HG02973 (cell line): ENCODE data around the gene GCK.
"Not testable (repeated sequence)": the region's sequence is repeated elsewhere in the genome, so short reads cannot be mapped to it uniquely, and the experiment has no call there.

Experiments
- ATAC-seq: cut with Tn5 transposase; IDR thresholded peaks from one replicate; pipeline ENCODE4 v1.9.1; 2021; ENCODE audit warnings: moderate library complexity; ENCODE audit not compliant: unreplicated experiment

GCK gene

GRCh38 chr7:44145969-44146911 lies 43.0 kb downstream of the GCK start:
- no peak for ATAC-seq

DNA sequence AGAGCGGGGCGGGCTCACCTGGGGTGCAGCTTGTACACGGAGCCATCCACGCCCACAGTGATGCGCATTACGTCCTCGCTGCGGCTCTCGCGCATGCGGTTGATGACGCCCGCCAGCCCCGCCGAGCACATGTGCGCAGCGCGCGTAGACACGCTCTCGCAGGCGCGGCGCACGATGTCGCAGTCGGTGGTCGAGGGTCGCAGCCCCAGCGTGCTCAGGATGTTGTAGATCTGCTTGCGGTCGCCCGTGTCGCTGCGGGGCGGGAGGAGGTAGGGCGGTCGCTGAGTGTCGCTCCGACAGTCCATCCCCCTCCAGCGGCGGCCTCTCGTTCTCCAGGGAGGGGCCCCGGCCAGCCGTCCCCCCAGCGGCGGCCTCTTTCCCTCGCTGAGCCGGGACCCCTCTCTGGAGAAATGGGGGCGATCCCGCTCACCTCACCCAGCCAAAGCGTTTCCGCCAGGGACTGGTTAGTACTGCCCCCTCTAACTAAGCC lies 43.7 kb downstream of the GCK start:
- no peak for ATAC-seq

GRCh38 chr7:44144968-44145478 lies 44.2 kb downstream of the GCK start:
- no peak for ATAC-seq

- no peak for ATAC-seq
Measured at GRCh38 chr7:44144426-44144967, 44.7 kb downstream of the GCK start.

DNA sequence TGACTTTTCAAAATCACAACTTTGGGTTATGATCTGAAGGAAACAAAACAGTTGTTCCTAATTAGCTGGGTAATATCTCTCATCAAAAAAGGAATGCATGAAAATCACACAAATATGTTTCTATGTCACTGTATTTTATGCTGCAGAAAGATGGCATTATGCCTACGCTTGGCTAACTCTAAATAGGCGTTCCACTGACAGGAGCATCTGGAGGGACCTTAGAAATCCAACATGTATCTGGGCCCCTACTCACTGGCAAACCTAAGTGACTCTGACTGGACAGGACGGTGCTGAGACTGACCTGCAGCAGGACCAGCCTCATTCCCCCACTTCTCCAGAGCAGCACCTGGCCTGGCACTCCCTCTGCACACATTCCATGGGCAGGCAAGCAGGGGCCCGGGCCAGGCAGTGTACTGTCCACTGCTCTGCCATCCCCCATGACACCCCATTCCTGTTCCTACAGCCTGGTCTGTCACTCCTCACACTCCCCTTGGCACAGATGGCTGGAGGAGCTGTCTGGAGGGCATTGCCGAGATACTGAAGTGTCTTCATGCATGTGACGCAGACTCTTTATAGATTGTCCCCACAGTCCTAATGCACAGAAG lies 45.5 kb downstream of the GCK start:
- no peak for ATAC-seq

DNA sequence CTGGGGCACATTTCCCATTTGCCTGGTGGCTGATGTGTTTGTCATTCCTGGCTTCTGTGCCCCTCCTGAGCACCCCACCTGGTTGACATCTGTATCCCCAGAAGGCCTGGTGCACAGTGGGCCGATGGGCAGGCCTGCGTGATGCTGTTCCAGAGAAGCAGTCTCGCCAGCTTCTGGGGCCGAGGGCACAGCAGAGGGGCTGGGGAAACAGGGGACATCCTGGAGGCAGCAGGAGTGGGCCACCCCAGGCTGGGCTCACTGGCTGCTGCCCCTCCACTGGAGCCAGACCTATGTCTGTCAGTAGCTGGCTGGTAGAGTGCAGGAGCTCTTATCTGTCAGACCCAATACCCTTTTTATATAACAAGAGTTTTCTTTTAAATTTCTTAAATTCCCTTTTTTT lies 47.2 kb downstream of the GCK start:
- ATAC-seq = no peak

GRCh38 chr7:44141221-44141850 lies 47.9 kb downstream of the GCK start, which contains the start of gene MYL7:
TSS of gene MYL7 (minus strand) at chr7:44141332. CDS start at chr7:44141305, 27 bp downstream.
- ATAC-seq = no peak

GRCh38 chr7:44140341-44140740 lies 48.9 kb downstream of the GCK start:
- ATAC-seq = no peak

GRCh38 chr7:44139311-44140010 lies 49.8 kb downstream of the GCK start:
- ATAC-seq = no peak

DNA sequence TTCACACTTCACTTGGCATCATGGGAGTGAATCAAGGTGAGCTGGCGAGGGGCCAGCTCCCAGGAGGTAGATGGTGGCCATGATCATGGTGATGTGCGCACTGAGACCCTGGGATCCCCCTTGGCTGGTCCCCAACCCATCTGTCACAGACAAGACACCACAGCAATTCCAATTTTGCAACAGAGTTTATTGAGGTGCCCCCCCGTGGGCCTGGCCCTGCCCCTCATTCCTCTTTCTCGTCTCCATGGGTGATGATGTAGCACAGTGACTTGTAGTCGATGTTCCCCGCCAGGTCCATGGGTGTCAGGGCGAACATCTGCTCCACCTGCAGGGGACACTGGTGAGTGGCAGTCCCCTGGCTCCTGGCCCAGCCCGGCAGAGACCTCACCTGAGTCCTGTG lies 50.5 kb downstream of the GCK start:
- ATAC-seq = no peak

DNA sequence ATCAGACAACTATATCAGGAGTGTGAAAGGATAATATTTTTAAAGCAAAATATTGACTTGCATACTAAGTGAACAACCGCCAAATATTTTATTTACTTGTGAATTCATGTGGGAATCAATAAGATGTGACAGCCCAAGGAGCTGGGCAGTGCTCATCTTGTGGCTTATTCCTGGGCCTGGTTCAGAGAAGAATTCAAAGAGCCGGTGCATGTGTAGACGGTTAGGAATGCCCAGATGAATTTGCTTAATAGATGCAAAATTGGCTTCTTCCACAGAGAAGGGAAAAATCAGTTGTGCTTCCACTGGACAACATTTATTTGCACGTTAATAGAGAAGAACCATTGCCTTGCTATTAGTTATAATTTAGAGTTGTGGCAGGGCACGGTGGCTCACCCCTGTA lies 52.5 kb downstream of the GCK start:
- no peak for ATAC-seq

- ATAC-seq = no peak
Measured at GRCh38 chr7:44134943-44135628, 54.2 kb downstream of the GCK start.

- no peak for ATAC-seq
Measured at GRCh38 chr7:44133295-44133694, 55.9 kb downstream of the GCK start.

DNA sequence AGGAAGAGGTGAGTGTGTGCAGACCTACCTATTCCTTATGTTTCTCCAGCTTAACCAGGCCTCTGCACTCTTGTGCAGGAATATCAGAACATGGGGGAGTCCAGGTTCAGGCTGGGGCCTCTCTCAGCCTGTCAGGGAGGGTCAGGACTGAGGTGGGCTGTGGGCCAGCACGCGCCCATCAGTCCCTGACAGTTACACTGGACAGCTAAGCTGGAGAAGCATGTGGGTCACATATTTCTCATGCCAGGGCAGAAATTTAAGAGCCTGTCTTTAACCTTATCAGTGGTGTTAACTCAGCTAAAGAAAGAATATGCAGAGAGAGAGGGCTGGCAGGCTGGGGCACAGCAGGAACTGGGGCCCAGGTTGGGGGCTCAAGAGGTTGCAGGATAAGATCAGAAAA lies 57.2 kb downstream of the GCK start:
- no peak for ATAC-seq

DNA sequence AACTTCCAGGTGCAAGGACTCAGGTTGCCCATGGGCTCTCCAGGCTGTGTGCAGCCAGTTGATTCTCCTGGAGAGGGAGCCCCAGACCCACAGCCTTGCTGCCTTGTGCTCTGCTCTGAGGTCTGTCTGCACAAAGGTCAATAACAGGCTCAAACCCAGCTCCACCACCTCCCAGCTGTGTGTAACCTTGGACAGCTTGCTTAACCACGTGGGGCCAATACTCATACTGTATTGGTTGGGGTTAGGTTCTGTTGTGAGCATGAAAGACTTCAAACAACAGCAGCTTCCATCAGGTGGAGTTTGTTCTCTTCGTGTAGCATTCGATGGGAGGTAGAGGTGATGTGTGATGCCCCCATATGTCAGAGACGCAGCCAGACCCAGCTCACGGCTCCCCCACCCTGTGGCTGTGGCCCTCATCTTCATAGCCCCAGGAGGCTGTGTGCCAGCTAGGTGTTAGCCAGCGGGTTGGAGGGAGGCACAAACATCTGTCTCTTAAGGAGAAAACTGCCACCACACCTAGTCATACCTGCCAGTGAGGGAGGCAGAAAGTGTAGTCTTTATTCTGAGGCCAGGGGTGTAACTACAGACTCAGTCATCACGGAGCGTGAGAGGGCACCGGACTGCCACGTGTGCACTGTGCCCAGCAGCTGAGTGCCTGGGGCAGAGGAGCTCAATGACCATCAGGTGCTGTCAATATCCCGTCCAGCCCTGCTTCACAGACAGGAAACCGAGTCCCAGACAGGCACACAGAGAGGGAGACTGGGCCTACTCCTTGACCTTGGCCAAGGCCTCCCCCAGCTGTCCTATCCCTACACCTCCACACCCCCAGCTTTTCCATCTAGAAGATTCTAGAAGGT lies 57.8 kb downstream of the GCK start:
- ATAC-seq = no peak

- ATAC-seq = no peak
Measured at GRCh38 chr7:44128721-44129582, 60.3 kb downstream of the GCK start.

DNA sequence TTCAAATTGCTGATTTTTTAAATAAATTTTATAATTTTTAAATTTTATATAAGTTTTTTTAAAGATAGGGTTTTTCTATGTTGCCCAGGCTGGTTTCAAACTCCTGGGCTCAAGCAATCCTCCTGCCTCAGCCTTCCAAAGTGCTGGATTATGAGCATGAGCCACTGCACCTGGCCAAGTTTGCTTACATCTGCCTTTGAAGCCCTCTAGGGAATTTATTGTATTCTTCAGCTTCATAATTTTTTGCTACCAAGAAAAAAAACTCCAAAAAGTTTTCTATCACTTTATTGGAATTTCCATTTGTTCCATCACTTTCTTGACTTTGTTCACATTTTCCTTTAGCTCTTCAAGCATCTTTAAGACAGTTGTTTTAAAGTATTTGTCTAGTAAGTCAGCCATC lies 62.1 kb downstream of the GCK start:
- no peak for ATAC-seq

DNA sequence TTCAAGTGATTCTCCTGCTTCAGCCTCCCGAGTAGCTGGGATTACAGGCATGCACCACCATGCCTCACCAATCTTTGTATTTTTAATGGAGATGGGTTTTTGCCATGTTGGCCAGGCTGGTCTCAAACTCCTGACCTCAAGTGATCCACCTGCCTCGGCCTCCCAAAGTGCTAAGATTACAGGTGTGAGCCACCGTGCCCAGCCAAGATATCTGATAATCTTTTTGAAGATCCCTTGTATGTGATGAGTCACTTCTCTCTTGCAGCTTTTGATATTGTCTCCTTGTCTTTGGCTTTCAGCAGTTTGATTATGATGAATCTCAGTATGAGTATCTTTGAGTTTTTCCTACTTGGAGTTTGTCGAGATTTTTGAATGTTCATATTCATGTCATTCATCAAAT lies 62.7 kb downstream of the GCK start:
- ATAC-seq = not testable (repeated sequence)
